H1 (cell line): ENCODE results near the gene CNBD2. TPM values are rescaled to one million over a fixed set of nuclear protein-coding genes. Genes with fewer than 3 reads are reported as not detected.

ENCODE experiments used
- CTCF ChIA-PET: fragments of 300-600 bp; sonication (Branson Sonifier 250); formaldehyde crosslinking; loops from one replicate; lab custom pipeline; 2021; ENCODE audit not compliant: partially characterized antibody; lab: Charles Lee
- POLR2A ChIA-PET: fragments of 300-600 bp; sonication (Branson Sonifier 250); formaldehyde crosslinking; loops from one replicate; lab custom pipeline; 2021; ENCODE audit warnings: inconsistent platforms; ENCODE audit not compliant: partially characterized antibody; lab: Charles Lee
- DNase-seq, 2 experiments: peaks; one replicate each; pipeline versions ENCODE4 v3.0.0 to v3.0.0-alpha.2; 2010 to 2022; ENCODE audit warnings: low spot score in 2 of 2, low read depth in 1 of 2, mixed read lengths in 1 of 2
- FAIRE-seq: peaks from 2 replicates; lab custom pipeline; 2011; peaks lifted over from hg19 to GRCh38; lab: Jason Lieb, UNC
- H2AFZ ChIP-seq: 2 replicates; pipeline ENCODE4 v1.8.1; 2012; ENCODE audit warnings: low read length, inconsistent platforms
- H2AK5ac ChIP-seq: 2 replicates; pipeline ENCODE4 v1.6.1; 2013; ENCODE audit warnings: low read depth, low read length
- H2BK120ac ChIP-seq: replicated peaks from 2 replicates; pipeline ENCODE3; 2013; ENCODE audit warnings: low read depth, low read length, inconsistent platforms
- H2BK12ac ChIP-seq: 2 replicates; pipeline ENCODE4 v1.6.1; 2013; ENCODE audit warnings: low read depth, low read length
- H2BK15ac ChIP-seq: 2 replicates; pipeline ENCODE4 v1.6.1; 2013; ENCODE audit warnings: low read length
- H2BK20ac ChIP-seq: 2 replicates; pipeline ENCODE4 v1.6.1; 2013; ENCODE audit warnings: low read length
- H2BK5ac ChIP-seq: 2 replicates; pipeline ENCODE4 v1.6.1; 2013; ENCODE audit warnings: low read depth, low read length
- H3K14ac ChIP-seq: 2 replicates; pipeline ENCODE4 v1.6.1; 2013; ENCODE audit warnings: inconsistent platforms; ENCODE audit not compliant: insufficient read length
- H3K18ac ChIP-seq: 2 replicates; pipeline ENCODE4 v1.6.1; 2013; ENCODE audit warnings: low read length; ENCODE audit errors: extremely low read depth
- H3K23ac ChIP-seq: 2 replicates; pipeline ENCODE4 v1.6.1; 2013; ENCODE audit warnings: inconsistent platforms; ENCODE audit not compliant: insufficient read length
- H3K23me2 ChIP-seq: 2 replicates; pipeline ENCODE4 v1.6.1; 2013; ENCODE audit warnings: low read depth, low read length
- H3K27ac ChIP-seq: 2 replicates; pipeline ENCODE4 v1.6.1; 2011; ENCODE audit warnings: low read depth, low read length, inconsistent platforms
- H3K27me3 ChIP-seq, 4 experiments: replicated peaks in 1 of 4; 1 replicate in 1 of 4; 2 replicates in 3 of 4; pipeline versions ENCODE4 v1.6.1 to v1.8.1; 2011 to 2013; ENCODE audit warnings: low read length in 3 of 4, mild to moderate bottlenecking in 3 of 4, inconsistent platforms in 2 of 4, mixed read lengths in 2 of 4, moderate library complexity in 1 of 4; ENCODE audit not compliant: control insufficient read depth in 3 of 4, insufficient read depth in 3 of 4; ENCODE audit errors: extremely low read depth in 1 of 4
- H3K36me3 ChIP-seq, 4 experiments: 2 replicates each; pipeline versions ENCODE4 v1.6.1 to v1.8.1; 2011 to 2013; ENCODE audit warnings: mild to moderate bottlenecking in 4 of 4, low read length in 3 of 4, moderate library complexity in 2 of 4, control low read depth in 1 of 4, inconsistent platforms in 1 of 4; ENCODE audit not compliant: insufficient read depth in 4 of 4, control insufficient read depth in 2 of 4
- H3K4ac ChIP-seq: replicated peaks from 2 replicates; pipeline ENCODE3; 2013; ENCODE audit warnings: low read length, low read depth, mixed read lengths, inconsistent platforms; ENCODE audit not compliant: insufficient read length
- H3K4me1 ChIP-seq, 4 experiments: replicated peaks in 1 of 4; 1 replicate in 1 of 4; 2 replicates in 3 of 4; pipeline versions ENCODE4 v1.6.1 to v1.8.1; 2011 to 2013; ENCODE audit warnings: low read length in 3 of 4, inconsistent platforms in 2 of 4, mixed read lengths in 1 of 4; ENCODE audit not compliant: insufficient read depth in 4 of 4, control insufficient read depth in 3 of 4
- H3K4me2 ChIP-seq, 2 experiments: 2 replicates each; pipeline versions ENCODE4 v1.6.1 to v1.8.1; 2011 to 2013; ENCODE audit warnings: low read depth in 2 of 2, low read length in 2 of 2, control low read depth in 1 of 2, inconsistent platforms in 1 of 2, mild to moderate bottlenecking in 1 of 2; ENCODE audit not compliant: insufficient read depth in 1 of 2
- H3K4me3 ChIP-seq, 4 experiments: fragments of 200-600, 300-600 bp in 1 of 4; sonication (generic), shearing (Covaris generic), sonication (Bioruptor Twin) in 1 of 4; 2 replicates each; pipeline versions ENCODE4 v1.5.1 to v1.8.1; 2011 to 2016; ENCODE audit warnings: low read length in 4 of 4, low read depth in 3 of 4, control low read depth in 2 of 4, inconsistent platforms in 2 of 4, mild to moderate bottlenecking in 2 of 4, mixed read lengths in 1 of 4, moderate library complexity in 1 of 4; ENCODE audit not compliant: insufficient read depth in 2 of 4; ENCODE audit errors: extremely low read depth in 1 of 4
- H3K56ac ChIP-seq: replicated peaks from 2 replicates; pipeline ENCODE3; 2013; ENCODE audit warnings: low read depth, mild to moderate bottlenecking, mixed read lengths, low read length, inconsistent platforms; ENCODE audit not compliant: insufficient read length
- H3K79me1 ChIP-seq: 2 replicates; pipeline ENCODE4 v1.6.1; 2013; ENCODE audit warnings: low read depth, low read length, control low read depth
- H3K79me2 ChIP-seq, 2 experiments: 2 replicates each; pipeline versions ENCODE4 v1.6.1 to v1.8.1; 2012 to 2013; ENCODE audit warnings: low read length in 2 of 2, mild to moderate bottlenecking in 2 of 2, inconsistent platforms in 1 of 2; ENCODE audit not compliant: insufficient read depth in 2 of 2, control insufficient read depth in 1 of 2
- H3K9ac ChIP-seq, 4 experiments: replicated peaks in 1 of 4; 1 replicate in 1 of 4; 2 replicates in 3 of 4; pipeline versions ENCODE4 v1.6.1 to v1.8.1; 2011 to 2013; ENCODE audit warnings: low read depth in 3 of 4, low read length in 3 of 4, control low read depth in 2 of 4, mild to moderate bottlenecking in 2 of 4, moderate library complexity in 2 of 4, inconsistent platforms in 1 of 4; ENCODE audit errors: extremely low read depth in 1 of 4
- H3K9me3 ChIP-seq, 2 experiments: 2 replicates each; pipeline versions ENCODE4 v1.6.1 to v1.8.1; 2012 to 2013; ENCODE audit warnings: mild to moderate bottlenecking in 2 of 2, moderate library complexity in 2 of 2, control low read depth in 1 of 2, inconsistent platforms in 1 of 2, low read depth in 1 of 2, low read length in 1 of 2, mixed read lengths in 1 of 2; ENCODE audit not compliant: insufficient read depth in 2 of 2
- H4K20me1 ChIP-seq, 2 experiments: replicated peaks in 1 of 2; 2 replicates each; pipeline versions ENCODE3 to v1.8.1; 2011 to 2013; ENCODE audit warnings: inconsistent platforms in 2 of 2, low read length in 2 of 2, mild to moderate bottlenecking in 1 of 2; ENCODE audit not compliant: insufficient read depth in 2 of 2, control insufficient read depth in 1 of 2
- H4K5ac ChIP-seq: 2 replicates; pipeline ENCODE4 v1.6.1; 2013; ENCODE audit warnings: low read length, low read depth, mixed read lengths, inconsistent platforms; ENCODE audit not compliant: insufficient read length
- H4K8ac ChIP-seq: 2 replicates; pipeline ENCODE4 v1.8.0; 2013; ENCODE audit warnings: mild to moderate bottlenecking, moderate library complexity, low read length, inconsistent platforms; ENCODE audit not compliant: insufficient read depth; ENCODE audit errors: extremely low read depth
- H4K91ac ChIP-seq: replicated peaks from 2 replicates; pipeline ENCODE3; 2013; ENCODE audit warnings: low read length, mixed read lengths, inconsistent platforms; ENCODE audit not compliant: insufficient read length
- CBX5 ChIP-seq: fragments of 300-800, 300-1000 bp; sonication (generic); IDR thresholded peaks from 2 replicates; pipeline ENCODE4 v1.7.1; 2016; ENCODE audit warnings: antibody characterized with exemption, low read length, low read depth
- EZH2 ChIP-seq: fragments of 200-600 bp; sonication (generic); IDR thresholded peaks from 2 replicates; pipeline ENCODE4 v1.7.1; 2012; ENCODE audit warnings: low read depth, mild to moderate bottlenecking, moderate library complexity, low read length, inconsistent platforms; ENCODE audit not compliant: severe bottlenecking
- GTF2F1 ChIP-seq: IDR thresholded peaks from 2 replicates; pipeline ENCODE4 v1.6.1; 2012; ENCODE audit warnings: low read depth, low read length, improper control_type of control experiment, borderline replicate concordance
- HDAC2 ChIP-seq, 2 experiments: fragments of 300-600 bp in 1 of 2; sonication (generic) in 1 of 2; IDR thresholded peaks; 2 replicates each; pipeline ENCODE4 v1.6.1; 2011 to 2012; ENCODE audit warnings: low read depth in 2 of 2, low read length in 2 of 2, mild to moderate bottlenecking in 2 of 2, moderate library complexity in 2 of 2, borderline replicate concordance in 1 of 2, inconsistent platforms in 1 of 2
- POU5F1 ChIP-seq: IDR thresholded peaks from 2 replicates; pipeline ENCODE4 v1.6.1; 2011; ENCODE audit warnings: low read depth, mild to moderate bottlenecking, low read length, moderate library complexity
- RAD21 ChIP-seq, 2 experiments: IDR thresholded peaks in 1 of 2; conservative IDR thresholded peaks in 1 of 2; 2 replicates each; pipeline ENCODE4 v1.6.1; 2011; ENCODE audit warnings: low read depth in 2 of 2, low read length in 2 of 2, improper control_type of control experiment in 1 of 2, inconsistent platforms in 1 of 2, mild to moderate bottlenecking in 1 of 2, moderate library complexity in 1 of 2
- RBBP5 ChIP-seq: IDR thresholded peaks from 2 replicates; pipeline ENCODE4 v1.7.1; 2012; ENCODE audit warnings: low read depth, mild to moderate bottlenecking, inconsistent platforms, low read length, moderate library complexity, borderline replicate concordance
- RXRA ChIP-seq: IDR thresholded peaks from 2 replicates; pipeline ENCODE4 v1.6.1; 2011; ENCODE audit warnings: low read depth, mild to moderate bottlenecking, low read length, moderate library complexity; ENCODE audit not compliant: insufficient read depth
- SAP30 ChIP-seq: fragments of 300-600 bp; sonication (generic); IDR thresholded peaks from 2 replicates; pipeline ENCODE4 v1.7.1; 2012; ENCODE audit warnings: low read length, moderate library complexity, mild to moderate bottlenecking, inconsistent platforms; ENCODE audit not compliant: insufficient read depth, insufficient replicate concordance
- SIX5 ChIP-seq: IDR thresholded peaks from 2 replicates; pipeline ENCODE4 v1.6.1; 2011; ENCODE audit warnings: mild to moderate bottlenecking, low read depth, low read length
- SUZ12 ChIP-seq: fragments of 200-600 bp; sonication (generic); IDR thresholded peaks from 2 replicates; pipeline ENCODE4 v1.6.1; 2012; ENCODE audit warnings: mild to moderate bottlenecking, inconsistent platforms, low read length, moderate library complexity, mixed read lengths
- YY1 ChIP-seq: IDR thresholded peaks from 2 replicates; pipeline ENCODE4 v1.6.1; 2011; ENCODE audit warnings: low read depth, mild to moderate bottlenecking, low read length
- WGBS, 2 experiments: shearing (Covaris generic) in 1 of 2; methylation state at CpG; one replicate each; pipeline versions ENCODE4 v1.1.6 to v1.1.7; 2013 to 2015; ENCODE audit warnings: low lambda C conversion rate in 2 of 2, mixed read lengths in 2 of 2, inconsistent platforms in 1 of 2, low coverage in 1 of 2, missing lambda C conversion rate in 1 of 2; ENCODE audit not compliant: insufficient replicate concordance in 2 of 2, insufficient coverage in 1 of 2, insufficient read length in 1 of 2; ENCODE audit errors: extremely low coverage in 1 of 2, missing lambda C conversion rate in 1 of 2; 5-methylcytosine and 5-hydroxymethylcytosine counted together
- polyA plus RNA-seq, 7 experiments: library from polyadenylated mRNA; depleted of rRNA in 3 of 7; stranded (reverse) in 5 of 7; unstranded in 2 of 7; fragments of >200 nt in 5 of 7; fragments of 200-250 nt in 2 of 7; gene quantifications; 1 replicate in 5 of 7; 2 replicates in 1 of 7; 4 replicates in 1 of 7; pipeline versions ENCODE4 v1.2.1 to v1.2.3, GENCODE V29; 2011 to 2013; ENCODE audit warnings: missing spikeins in 2 of 7, mixed read lengths in 2 of 7
- total RNA-seq: library from RNA; stranded (reverse); fragmentation: NEBNext Ultra II Directional; extraction: Animal tissue kit (Norgen Biotek cat#: 25700); gene quantifications from 2 replicates; pipeline ENCODE4 v1.2.1, GENCODE V29; 2021
- TF ChIP-seq, protein P1 (sequence below): IDR thresholded peaks from 2 replicates; pipeline ENCODE4 v1.6.1; 2012; ENCODE audit warnings: inconsistent platforms

Gene CNBD2
- total and polyA plus RNA-seq, 2 of the 8 experiments (the other 6 are each of a cell fraction or from before 2014, with no cell fraction given), result 2.6 to 4.5 TPM

DNA sequence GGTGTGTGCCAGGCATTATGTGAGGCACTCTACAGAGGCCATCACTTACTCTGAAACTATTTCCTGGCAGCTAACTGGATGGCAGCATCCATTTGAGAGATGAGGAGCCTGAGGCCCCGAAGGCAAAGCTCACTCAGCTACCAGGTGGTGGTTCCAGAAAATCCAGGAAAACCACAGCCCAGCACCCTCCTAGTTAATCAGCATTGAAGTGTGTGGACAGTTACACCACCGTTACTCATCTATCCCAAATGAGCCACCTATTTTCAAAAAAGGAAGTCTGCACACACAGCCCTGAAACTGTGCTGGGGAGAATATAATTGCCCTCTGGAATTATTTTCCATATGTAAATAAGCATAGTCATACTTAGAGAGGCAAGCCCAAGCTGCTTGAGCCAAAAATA, 67.4 kb downstream of the CNBD2 start:
- H2BK120ac ChIP-seq, result no peak overlapping the region
- no peak overlapping the region for H3K27ac ChIP-seq
- no peak overlapping the region for H3K23ac ChIP-seq
- H3K79me2 ChIP-seq, result no peaks in the 10 kb centered on the region
- no peak overlapping the region for H2AFZ ChIP-seq
- H4K20me1 ChIP-seq, result no peaks in the 10 kb centered on the region
- no peaks in the 10 kb centered on the region for H3K36me3 ChIP-seq
- H4K8ac ChIP-seq, result no peak overlapping the region
- DNase-seq (no peak), FAIRE-seq (no peak)
- no peak overlapping the region for H3K4me3 ChIP-seq
- no peak overlapping the region for H2BK5ac ChIP-seq
- CTCF ChIA-PET, result interaction anchor here (0.9 to 1.0 kb wide), 3 partner anchors 17 to 103 kb away, joined by 3 to 4 read pairs (median 3); no protein-coding TSS in a partner anchor
- H2BK20ac ChIP-seq, result no peak overlapping the region
- 91% methylated on average over 2 of the region's 2 CpGs; no CpG with 5 or more reads in 1 of the 2 experiments for WGBS, 2 experiments
- no peak overlapping the region for H3K9ac ChIP-seq
- H3K23me2 ChIP-seq, result no peaks in the 10 kb centered on the region; the same call in 1 of the 2 replicates
- H3K79me1 ChIP-seq, result no peaks in the 10 kb centered on the region
- no peaks in the 10 kb centered on the region for H3K27me3 ChIP-seq
- no peak overlapping the region for H4K91ac ChIP-seq
- H3K4ac ChIP-seq, result no peak overlapping the region
- no peak overlapping the region for H2AK5ac ChIP-seq
- POLR2A ChIA-PET, result interaction anchor here (1.0 to 1.7 kb wide), 2 partner anchors 9 to 10 kb away, joined by 3 to 4 read pairs; no protein-coding TSS in a partner anchor
- no peak overlapping the region for H3K4me2 ChIP-seq
- no peak overlapping the region for H4K5ac ChIP-seq
- no peak overlapping the region for H3K14ac ChIP-seq
- H2BK12ac ChIP-seq, result no peak overlapping the region
- no peaks in the 10 kb centered on the region for H3K4me1 ChIP-seq
- H3K9me3 ChIP-seq, result no peaks in the 10 kb centered on the region
- H3K18ac ChIP-seq, result no peak overlapping the region
- no peak overlapping the region for H3K56ac ChIP-seq
- H2BK15ac ChIP-seq, result no peak overlapping the region
- TF ChIP-seq SIX5 (no peak), RAD21 (IDR thresholded peaks at IDR 0.05 in 1 of 2, conservative IDR thresholded peaks at IDR 0.05 in 1 of 2; ENCODE audit: low read depth in 2 of 2, low read length in 2 of 2) (no peak), RBBP5 (no peak), CBX5 (no peak), SAP30 (no peak), POU5F1 (no peak), YY1 (no peak), GTF2F1 (no peak), HDAC2 (IDR thresholded peaks at IDR 0.05; ENCODE audit: borderline replicate concordance in 1 of 2, low read depth in 2 of 2, low read length in 2 of 2) (no peak), SUZ12 (no peak), EZH2 (no peak), RXRA (no peak)
- TF ChIP-seq, protein P1, sequence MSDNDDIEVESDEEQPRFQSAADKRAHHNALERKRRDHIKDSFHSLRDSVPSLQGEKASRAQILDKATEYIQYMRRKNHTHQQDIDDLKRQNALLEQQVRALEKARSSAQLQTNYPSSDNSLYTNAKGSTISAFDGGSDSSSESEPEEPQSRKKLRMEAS, result no peak
